ENCODE results near the gene TPSG1.

The TPSG1 gene

DNA sequence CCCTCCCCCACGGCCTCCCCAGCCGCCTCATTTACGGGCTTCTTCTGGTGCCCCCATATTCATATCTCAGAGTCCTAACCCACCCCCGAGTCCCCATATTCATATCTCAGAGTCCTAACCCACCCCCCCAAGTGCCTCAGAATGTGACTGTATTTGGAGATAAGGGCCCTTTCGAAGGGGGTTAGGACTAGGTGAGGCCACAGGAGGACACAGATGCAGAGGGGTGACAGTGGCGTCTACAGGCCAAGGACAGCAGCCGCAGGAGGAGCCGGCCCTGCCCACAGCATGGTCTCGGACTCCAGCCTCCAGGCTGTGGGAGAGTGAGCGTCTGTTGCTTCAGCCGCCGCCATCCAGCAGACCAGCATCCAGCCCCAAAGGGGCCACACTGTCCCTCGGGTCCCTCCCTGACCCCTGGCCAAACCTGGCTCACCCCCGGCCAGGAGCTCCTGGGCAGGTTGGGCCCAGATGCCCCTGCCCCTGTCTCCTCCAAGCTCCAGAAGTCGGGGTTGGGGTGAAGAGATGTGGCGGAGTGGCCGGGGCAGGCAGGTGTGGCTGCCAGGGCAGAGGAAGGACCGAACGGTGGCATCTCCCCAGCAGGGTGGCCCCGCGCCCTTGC lies 46.7 kb downstream of the TPSG1 start:
- TF ChIP-seq CTCF (conservative IDR thresholded peaks at IDR 0.05), result no peak

DNA sequence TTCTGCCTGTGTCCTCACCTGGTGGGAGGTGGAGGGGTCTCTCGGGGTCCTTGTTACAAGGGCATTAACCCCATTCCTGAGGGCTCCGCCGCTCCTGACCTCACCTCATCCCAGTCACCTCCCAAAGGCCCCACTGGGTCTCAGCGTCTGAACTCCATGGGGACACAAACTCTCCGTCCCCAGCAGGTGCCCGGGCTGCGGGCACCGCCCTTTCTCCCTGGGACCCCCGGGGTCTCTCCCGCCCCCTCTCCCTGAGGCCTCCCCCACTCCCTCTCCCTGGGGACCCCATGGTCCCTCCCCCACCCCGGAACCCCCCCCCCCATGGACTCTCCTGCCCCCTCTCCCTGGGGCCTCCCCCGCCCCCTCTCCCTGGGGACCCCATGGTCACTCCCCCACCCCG lies 47.3 kb downstream of the TPSG1 start:
- H3K27ac ChIP-seq, result no peak overlapping the region
- no peak for TF ChIP-seq CTCF (conservative IDR thresholded peaks at IDR 0.05)

More for the DNA sequence above, 46.7 kb downstream of the TPSG1 start:
- no peak overlapping the region for H3K27ac ChIP-seq

- no peak overlapping the region for H3K27ac ChIP-seq
- TF ChIP-seq CTCF (conservative IDR thresholded peaks at IDR 0.05), result no peak
Measured at GRCh38 chr16:1177053-1177452, 48.0 kb downstream of the TPSG1 start.

DNA sequence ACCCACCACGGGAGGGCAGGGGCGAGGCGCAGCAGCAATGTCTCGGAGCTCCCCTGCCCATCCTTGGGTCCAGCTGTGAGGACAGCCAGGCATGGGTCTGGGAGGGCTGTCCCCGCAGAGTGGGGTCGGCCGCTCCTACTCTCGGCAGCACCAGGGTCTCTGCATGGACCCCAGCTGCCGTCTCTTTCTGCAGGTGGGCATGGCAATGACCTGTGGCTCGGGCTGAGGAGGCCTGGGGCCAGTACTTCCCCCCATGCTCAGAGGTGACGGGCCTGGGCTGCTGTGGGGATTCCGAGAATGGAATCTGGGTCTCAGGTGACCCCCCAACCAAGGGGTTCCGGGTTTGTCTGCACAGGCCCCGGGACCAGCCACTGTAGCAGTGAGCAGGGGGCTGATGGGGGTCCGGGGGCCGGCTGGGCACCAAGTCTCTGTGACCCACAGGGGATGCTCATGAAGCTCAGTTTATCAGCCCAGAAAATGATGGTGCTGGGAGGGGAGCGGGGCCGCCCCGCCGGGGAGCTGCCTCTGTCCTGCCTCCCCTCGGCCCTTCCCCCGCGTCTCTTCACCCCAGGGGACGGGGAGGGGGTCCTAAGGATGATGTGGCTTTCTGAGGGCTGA lies 48.7 kb downstream of the TPSG1 start:
- no peak overlapping the region for H3K27ac ChIP-seq
- no peak for TF ChIP-seq CTCF (conservative IDR thresholded peaks at IDR 0.05)

DNA sequence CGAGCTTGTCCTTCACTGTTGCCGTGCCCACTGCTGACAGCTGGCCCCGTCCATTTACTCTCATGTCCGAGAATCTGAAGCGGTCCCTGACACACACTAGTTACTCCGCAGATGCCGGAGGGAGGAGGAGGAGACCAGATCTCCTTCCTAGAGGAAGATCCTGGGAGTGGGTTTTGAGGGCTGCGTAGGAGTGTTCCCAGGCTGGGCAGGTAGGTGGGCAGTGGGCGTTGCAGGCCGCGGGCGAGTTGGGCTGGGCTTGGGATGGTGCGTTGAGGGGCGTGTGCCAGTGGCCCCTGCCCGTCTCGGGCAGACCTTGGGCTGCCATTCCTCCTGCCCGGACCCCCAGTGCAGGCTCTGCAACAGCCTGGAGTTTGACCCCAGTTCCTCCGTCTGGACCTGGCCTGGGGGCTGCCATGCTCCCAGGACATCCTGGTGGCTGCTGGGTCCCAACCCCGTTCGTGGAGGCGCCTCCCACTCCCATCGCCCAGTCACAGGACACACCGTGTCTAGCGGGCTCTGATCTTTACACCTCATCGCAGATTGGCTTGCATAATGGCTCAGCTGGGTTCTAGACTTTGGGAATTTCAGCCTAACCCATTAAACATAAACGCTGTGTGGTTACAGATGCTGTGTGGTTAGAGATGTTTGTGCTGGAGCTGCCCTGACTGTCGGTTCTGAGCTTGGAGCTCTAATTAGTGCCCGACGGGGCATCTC lies 49.3 kb downstream of the TPSG1 start:
- TF ChIP-seq CTCF (conservative IDR thresholded peaks at IDR 0.05), result no peak

GRCh38 chr16:1174477-1175357 lies 50.4 kb downstream of the TPSG1 start:
- H3K27ac ChIP-seq, result no peak overlapping the region
- TF ChIP-seq CTCF (conservative IDR thresholded peaks at IDR 0.05), result no peak

More for the DNA sequence above, 49.3 kb downstream of the TPSG1 start:
- no peak overlapping the region for H3K27ac ChIP-seq
